ENCODE results near the gene COLEC11. TPM values are rescaled to one million over a fixed set of nuclear protein-coding genes. Genes with fewer than 3 reads are reported as not detected.

The COLEC11 gene
- total and polyA plus RNA-seq, 9 of the 15 experiments (the other 6 are each of a cell fraction or from before 2014, with no cell fraction given), result 0.32 to 4.3 (median 1.8) TPM

DNA sequence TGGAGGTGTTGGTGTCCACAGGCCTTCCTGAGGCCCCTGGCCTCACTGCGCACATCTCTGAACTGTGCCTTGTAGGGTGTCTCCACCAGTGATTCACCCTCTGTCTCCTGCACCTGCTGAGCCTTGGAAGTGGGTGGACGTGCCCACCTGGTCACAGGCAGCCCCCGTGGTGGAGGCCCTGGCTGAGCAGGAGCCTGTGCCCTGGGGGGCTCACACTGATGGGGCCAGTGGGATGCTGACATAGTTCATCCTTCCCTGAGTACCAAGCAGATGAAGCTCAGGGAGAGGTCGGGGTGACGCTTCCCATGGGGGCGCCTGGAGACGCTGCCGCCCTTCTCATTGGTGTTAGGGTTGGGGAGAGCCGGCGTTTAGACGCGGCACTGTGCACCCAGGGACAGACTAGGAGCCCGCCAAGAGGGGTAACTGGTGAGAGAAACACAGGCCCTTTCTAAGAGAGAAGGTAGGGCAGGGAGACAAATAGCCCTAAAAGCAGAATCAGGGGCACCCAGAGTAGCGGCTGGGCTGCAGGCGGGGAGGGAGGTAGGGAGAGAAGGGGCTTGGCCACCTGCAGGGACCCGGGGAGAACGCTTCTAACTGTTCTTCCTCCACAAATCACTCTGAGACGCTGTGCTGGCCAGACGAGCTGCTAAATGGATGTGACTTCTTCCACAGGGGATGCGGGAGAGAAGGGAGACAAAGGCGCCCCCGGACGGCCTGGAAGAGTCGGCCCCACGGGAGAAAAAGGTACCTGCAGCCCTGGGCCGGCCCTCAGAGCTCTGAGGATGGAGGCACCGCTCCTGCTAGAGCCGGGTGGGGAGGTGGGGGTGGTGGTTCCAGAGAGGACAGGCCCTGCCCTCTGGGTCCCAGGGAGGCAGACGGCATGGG lies 18.0 kb downstream of the COLEC11 start (continued):
- TF ChIP-seq, protein P1, sequence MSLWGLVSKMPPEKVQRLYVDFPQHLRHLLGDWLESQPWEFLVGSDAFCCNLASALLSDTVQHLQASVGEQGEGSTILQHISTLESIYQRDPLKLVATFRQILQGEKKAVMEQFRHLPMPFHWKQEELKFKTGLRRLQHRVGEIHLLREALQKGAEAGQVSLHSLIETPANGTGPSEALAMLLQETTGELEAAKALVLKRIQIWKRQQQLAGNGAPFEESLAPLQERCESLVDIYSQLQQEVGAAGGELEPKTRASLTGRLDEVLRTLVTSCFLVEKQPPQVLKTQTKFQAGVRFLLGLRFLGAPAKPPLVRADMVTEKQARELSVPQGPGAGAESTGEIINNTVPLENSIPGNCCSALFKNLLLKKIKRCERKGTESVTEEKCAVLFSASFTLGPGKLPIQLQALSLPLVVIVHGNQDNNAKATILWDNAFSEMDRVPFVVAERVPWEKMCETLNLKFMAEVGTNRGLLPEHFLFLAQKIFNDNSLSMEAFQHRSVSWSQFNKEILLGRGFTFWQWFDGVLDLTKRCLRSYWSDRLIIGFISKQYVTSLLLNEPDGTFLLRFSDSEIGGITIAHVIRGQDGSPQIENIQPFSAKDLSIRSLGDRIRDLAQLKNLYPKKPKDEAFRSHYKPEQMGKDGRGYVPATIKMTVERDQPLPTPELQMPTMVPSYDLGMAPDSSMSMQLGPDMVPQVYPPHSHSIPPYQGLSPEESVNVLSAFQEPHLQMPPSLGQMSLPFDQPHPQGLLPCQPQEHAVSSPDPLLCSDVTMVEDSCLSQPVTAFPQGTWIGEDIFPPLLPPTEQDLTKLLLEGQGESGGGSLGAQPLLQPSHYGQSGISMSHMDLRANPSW (CRISPR knock-in tag; IDR thresholded peaks at IDR 0.05), result no peak
- TF ChIP-seq, protein P2, sequence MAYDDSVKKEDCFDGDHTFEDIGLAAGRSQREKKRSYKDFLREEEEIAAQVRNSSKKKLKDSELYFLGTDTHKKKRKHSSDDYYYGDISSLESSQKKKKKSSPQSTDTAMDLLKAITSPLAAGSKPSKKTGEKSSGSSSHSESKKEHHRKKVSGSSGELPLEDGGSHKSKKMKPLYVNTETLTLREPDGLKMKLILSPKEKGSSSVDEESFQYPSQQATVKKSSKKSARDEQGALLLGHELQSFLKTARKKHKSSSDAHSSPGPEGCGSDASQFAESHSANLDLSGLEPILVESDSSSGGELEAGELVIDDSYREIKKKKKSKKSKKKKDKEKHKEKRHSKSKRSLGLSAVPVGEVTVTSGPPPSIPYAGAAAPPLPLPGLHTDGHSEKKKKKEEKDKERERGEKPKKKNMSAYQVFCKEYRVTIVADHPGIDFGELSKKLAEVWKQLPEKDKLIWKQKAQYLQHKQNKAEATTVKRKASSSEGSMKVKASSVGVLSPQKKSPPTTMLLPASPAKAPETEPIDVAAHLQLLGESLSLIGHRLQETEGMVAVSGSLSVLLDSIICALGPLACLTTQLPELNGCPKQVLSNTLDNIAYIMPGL (CRISPR knock-in tag; IDR thresholded peaks at IDR 0.05), result no peak

DNA sequence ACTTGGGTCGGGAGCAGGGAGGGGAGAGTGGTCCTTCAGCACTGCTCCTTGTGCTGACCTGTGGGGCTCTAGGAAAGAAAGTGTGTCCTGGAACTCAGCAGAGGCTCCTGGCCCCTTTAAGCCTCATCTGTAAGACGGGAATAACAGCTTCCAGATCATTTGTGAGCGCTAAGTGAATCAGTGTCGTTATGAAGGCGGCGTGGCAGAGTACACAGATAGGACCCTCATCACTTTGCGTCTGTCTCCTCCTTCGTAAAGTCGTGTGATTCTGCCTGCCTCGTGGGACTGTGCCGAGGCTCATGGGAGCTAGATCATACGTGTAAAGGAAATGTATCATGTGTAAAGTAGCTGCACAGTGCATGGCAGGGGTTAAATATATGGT lies 18.6 kb downstream of the COLEC11 start:
- peaks cover 2% of the 10 kb centered on the region for H3K9me3 ChIP-seq (replicated peaks; ENCODE audit: control insufficient read depth, insufficient read depth, low read depth, low read length)
- no peak overlapping the region for H3K27ac ChIP-seq (ENCODE audit: extremely low read depth, low read depth, low read length)
- no peaks in the 10 kb centered on the region for H3K79me2 ChIP-seq (ENCODE audit: control insufficient read depth, insufficient read depth, low read length)
- ChIA-PET CTCF (ENCODE audit: low intra/inter-chr PET ratio) (no interaction called here), POLR2A (interaction anchor here (1.0 kb wide), 1 partner anchor 69 kb away, joined by 3 read pairs; no protein-coding TSS in a partner anchor)
- 0 out of 5 replicates have a peak, but pooled peaks cover 0 to 5% of the 10 kb centered on the region in 2 experiments for H3K27me3 ChIP-seq (ENCODE audit: control insufficient read depth in 2 of 2, insufficient read depth in 2 of 2, low read length in 2 of 2)
- 12% methylated on average over 12 of the region's 12 CpGs for WGBS (ENCODE audit: insufficient coverage, low coverage, missing lambda C conversion rate)
- H3K9me1 ChIP-seq (ENCODE audit: control insufficient read depth, insufficient read depth, low read length), result no peaks in the 10 kb centered on the region
- H3K4me3 ChIP-seq, result no peak overlapping the region
- no peak for DNase-seq (ENCODE audit: extremely low read depth in 1 of 4, low spot score in 3 of 4)
- ATAC-seq, result no peak
- no peak overlapping the region for H3K9ac ChIP-seq (ENCODE audit: insufficient read depth in 1 of 2, low read depth in 2 of 2, low read length in 2 of 2)
- H2AFZ ChIP-seq (ENCODE audit: low read depth, low read length), result no peak overlapping the region
- H3K4me1 ChIP-seq (replicated peaks in 1 of 2; ENCODE audit: control insufficient read depth in 2 of 2, insufficient read depth in 2 of 2, low read length in 2 of 2), result peaks cover 0 to 6% of the 10 kb centered on the region in 2 experiments; a peak in 2 of 5 replicates
- no peaks in the 10 kb centered on the region for H4K20me1 ChIP-seq (replicated peaks; ENCODE audit: control insufficient read depth, insufficient read depth, low read length)
- in situ Hi-C loops (cut with MboI) (no loop called here), intact Hi-C loops (cut with micrococcal nuclease) (no loop called here)
- FAIRE-seq, result no peak
- TF ChIP-seq RUNX1 (IDR thresholded peaks at IDR 0.05; ENCODE audit: low read depth) (no peak), EWSR1 (IDR thresholded peaks at IDR 0.05; ENCODE audit: borderline replicate concordance, low read depth, partially characterized antibody) (no peak), ZNF253 (CRISPR knock-in tag; conservative IDR thresholded peaks at IDR 0.05) (no peak)
- TF ChIP-seq, protein P3, sequence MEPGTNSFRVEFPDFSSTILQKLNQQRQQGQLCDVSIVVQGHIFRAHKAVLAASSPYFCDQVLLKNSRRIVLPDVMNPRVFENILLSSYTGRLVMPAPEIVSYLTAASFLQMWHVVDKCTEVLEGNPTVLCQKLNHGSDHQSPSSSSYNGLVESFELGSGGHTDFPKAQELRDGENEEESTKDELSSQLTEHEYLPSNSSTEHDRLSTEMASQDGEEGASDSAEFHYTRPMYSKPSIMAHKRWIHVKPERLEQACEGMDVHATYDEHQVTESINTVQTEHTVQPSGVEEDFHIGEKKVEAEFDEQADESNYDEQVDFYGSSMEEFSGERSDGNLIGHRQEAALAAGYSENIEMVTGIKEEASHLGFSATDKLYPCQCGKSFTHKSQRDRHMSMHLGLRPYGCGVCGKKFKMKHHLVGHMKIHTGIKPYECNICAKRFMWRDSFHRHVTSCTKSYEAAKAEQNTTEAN (CRISPR knock-in tag; IDR thresholded peaks at IDR 0.05), result no peak
- TF ChIP-seq, protein P4, sequence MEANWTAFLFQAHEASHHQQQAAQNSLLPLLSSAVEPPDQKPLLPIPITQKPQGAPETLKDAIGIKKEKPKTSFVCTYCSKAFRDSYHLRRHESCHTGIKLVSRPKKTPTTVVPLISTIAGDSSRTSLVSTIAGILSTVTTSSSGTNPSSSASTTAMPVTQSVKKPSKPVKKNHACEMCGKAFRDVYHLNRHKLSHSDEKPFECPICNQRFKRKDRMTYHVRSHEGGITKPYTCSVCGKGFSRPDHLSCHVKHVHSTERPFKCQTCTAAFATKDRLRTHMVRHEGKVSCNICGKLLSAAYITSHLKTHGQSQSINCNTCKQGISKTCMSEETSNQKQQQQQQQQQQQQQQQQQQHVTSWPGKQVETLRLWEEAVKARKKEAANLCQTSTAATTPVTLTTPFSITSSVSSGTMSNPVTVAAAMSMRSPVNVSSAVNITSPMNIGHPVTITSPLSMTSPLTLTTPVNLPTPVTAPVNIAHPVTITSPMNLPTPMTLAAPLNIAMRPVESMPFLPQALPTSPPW (CRISPR knock-in tag; IDR thresholded peaks at IDR 0.05), result no peak
- no peaks in the 10 kb centered on the region for H3K36me3 ChIP-seq (ENCODE audit: control insufficient read depth, insufficient read depth, low read length)
- BruUV-seq (replicated peaks), result no TSS peak
- no peak overlapping the region for H3K4me2 ChIP-seq (ENCODE audit: insufficient read depth, low read length)
